MM.1S (cell line): Measurements from ENCODE around the gene PTTG1.

Source experiments
- DNase-seq: peaks from one replicate; pipeline ENCODE4 v3.0.0-alpha.2; 2015
- H2AFZ ChIP-seq: fragments of 300-600 bp; sonication (generic); 2 replicates; pipeline ENCODE4 v1.6.0; 2016; ENCODE audit warnings: antibody characterized with exemption, low read length
- H3F3A ChIP-seq: fragments of 300-600 bp; sonication (generic); 2 replicates; pipeline ENCODE4 v1.6.1; 2016; ENCODE audit warnings: mild to moderate bottlenecking, antibody characterized with exemption, low read length, moderate library complexity, mixed read lengths; ENCODE audit not compliant: insufficient read depth
- H3K27ac ChIP-seq: fragments of 300-600 bp; sonication (generic); 2 replicates; pipeline ENCODE4 v1.5.1; 2016; ENCODE audit warnings: mild to moderate bottlenecking, low read length
- H3K27me3 ChIP-seq: fragments of 300-600 bp; sonication (generic); replicated peaks from 2 replicates; pipeline ENCODE4 v1.6.0; 2016; ENCODE audit warnings: low read length; ENCODE audit not compliant: insufficient read depth
- H3K36me3 ChIP-seq: fragments of 300-600 bp; sonication (generic); replicated peaks from 2 replicates; pipeline ENCODE4 v1.6.1; 2016; ENCODE audit warnings: mild to moderate bottlenecking, low read length, mixed read lengths; ENCODE audit not compliant: insufficient read depth
- H3K4me1 ChIP-seq: fragments of 300-600 bp; sonication (generic); 2 replicates; pipeline ENCODE4 v1.6.1; 2016; ENCODE audit warnings: low read length, mixed read lengths
- H3K4me2 ChIP-seq: fragments of 300-600 bp; sonication (generic); 2 replicates; pipeline ENCODE4 v1.6.0; 2016; ENCODE audit warnings: low read depth, low read length
- H3K4me3 ChIP-seq: fragments of 300-600 bp; sonication (generic); 2 replicates; pipeline ENCODE4 v1.5.1; 2016; ENCODE audit warnings: low read length, mixed read lengths
- H3K79me2 ChIP-seq: fragments of 300-600 bp; sonication (generic); 2 replicates; pipeline ENCODE4 v1.6.1; 2016; ENCODE audit warnings: mixed run types, low read length, mixed read lengths
- H3K9ac ChIP-seq: fragments of 300-600 bp; sonication (generic); 2 replicates; pipeline ENCODE4 v1.6.1; 2016; ENCODE audit warnings: low read length, mixed read lengths
- H3K9me2 ChIP-seq: fragments of 300-600 bp; sonication (generic); replicated peaks from 2 replicates; pipeline ENCODE4 v1.6.1; 2016; ENCODE audit warnings: mild to moderate bottlenecking, low read length, mixed read lengths; ENCODE audit not compliant: insufficient read depth
- H3K9me3 ChIP-seq: fragments of 300-600 bp; sonication (generic); replicated peaks from 2 replicates; pipeline ENCODE4 v1.6.1; 2016; ENCODE audit warnings: mild to moderate bottlenecking, low read length, mixed read lengths; ENCODE audit not compliant: insufficient read depth
- H4K20me1 ChIP-seq: fragments of 300-600 bp; sonication (generic); 2 replicates; pipeline ENCODE4 v1.6.1; 2016; ENCODE audit warnings: mild to moderate bottlenecking, low read length, moderate library complexity, mixed read lengths; ENCODE audit not compliant: insufficient read depth
- CTCF ChIP-seq: fragments of 300-600 bp; sonication (generic); IDR thresholded peaks from 2 replicates; pipeline ENCODE4 v1.5.1; 2016; ENCODE audit warnings: antibody characterized with exemption, low read length, mixed read lengths
- EZH2 ChIP-seq: fragments of 300-600 bp; sonication (generic); optimal IDR thresholded peaks from 2 replicates; pipeline ENCODE3; 2017; ENCODE audit warnings: low read depth, mild to moderate bottlenecking, antibody characterized with exemption, low read length, mixed read lengths
- EZH2phosphoT487 ChIP-seq: fragments of 300-600 bp; sonication (generic); IDR thresholded peaks from 2 replicates; pipeline ENCODE4 v1.6.1; 2018; ENCODE audit warnings: antibody characterized with exemption, low read length

Gene PTTG1

GRCh38 chr5:160387445-160387844 is 34.2 kb upstream of the PTTG1 start:
- no peak for DNase-seq
- H3K27ac ChIP-seq: no peak overlapping the region
- no peak overlapping the region for H3K4me2 ChIP-seq
- H4K20me1 ChIP-seq: no peaks in the 10 kb centered on the region
- H3K9ac ChIP-seq: no peak overlapping the region
- no peak overlapping the region for H2AFZ ChIP-seq
- H3K9me3 ChIP-seq: no peaks in the 10 kb centered on the region
- no peaks in the 10 kb centered on the region for H3K79me2 ChIP-seq
- H3K9me2 ChIP-seq: no peaks in the 10 kb centered on the region
- no peak overlapping the region for H3K4me3 ChIP-seq
- H3K27me3 ChIP-seq: no peaks in the 10 kb centered on the region
- H3F3A ChIP-seq: no peaks in the 10 kb centered on the region
- H3K36me3 ChIP-seq: no peaks in the 10 kb centered on the region
- no peak for TF ChIP-seq CTCF
- H3K4me1 ChIP-seq: no peaks in the 10 kb centered on the region

DNA sequence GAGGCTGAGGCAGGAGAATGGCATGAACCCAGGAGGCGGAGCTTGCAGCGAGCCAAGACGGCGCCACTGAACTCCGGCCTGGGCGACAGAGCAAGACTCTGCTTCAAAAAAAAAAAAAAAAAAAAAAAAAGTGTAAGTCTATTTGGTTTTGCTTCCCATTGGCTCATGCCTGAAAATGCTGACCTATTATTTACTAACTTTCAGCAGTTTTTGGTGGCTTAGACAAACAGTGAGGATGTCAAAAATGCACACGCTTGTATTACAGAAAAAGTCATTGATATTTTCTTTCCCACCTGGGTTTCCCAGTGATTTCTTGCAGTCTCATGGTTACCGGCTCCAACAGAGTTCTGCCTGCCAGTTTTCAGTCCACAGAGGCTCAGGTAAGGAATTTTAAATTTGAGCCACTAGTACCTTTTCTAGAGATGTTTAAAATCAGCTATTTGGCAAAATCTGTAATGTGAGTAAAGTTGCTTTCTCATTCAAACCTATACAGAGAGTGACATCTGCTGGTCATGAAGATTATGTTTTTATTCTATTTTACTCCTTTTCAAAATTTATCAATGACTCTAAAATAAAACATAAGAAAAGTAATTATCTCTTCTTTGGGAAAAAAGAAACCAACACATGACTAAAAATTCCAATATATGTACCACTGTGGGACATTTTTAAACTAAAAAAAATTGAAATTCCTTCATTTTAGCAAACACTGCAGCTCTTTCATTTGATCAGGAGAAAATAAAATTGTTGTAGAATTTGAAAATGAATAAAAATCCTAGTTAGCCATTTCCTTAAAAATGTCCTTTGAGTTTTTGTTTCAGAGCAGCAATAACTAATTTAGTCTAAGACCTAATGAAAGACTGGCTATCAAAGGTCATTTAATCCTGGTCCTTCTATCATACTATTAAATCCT is 30.6 kb upstream of the PTTG1 start:
- no peaks in the 10 kb centered on the region for H3K4me1 ChIP-seq

GRCh38 chr5:160395111-160395510 is 26.5 kb upstream of the PTTG1 start:
- Histone ChIP-seq H2AFZ (no peak overlapping the region), H3K36me3 (no peaks in the 10 kb centered on the region), H4K20me1 (no peaks in the 10 kb centered on the region), H3K79me2 (peaks cover 15% of the 10 kb centered on the region), H3K4me2 (no peak overlapping the region), H3K4me3 (no peak overlapping the region), H3K4me1 (no peaks in the 10 kb centered on the region), H3K9me3 (no peaks in the 10 kb centered on the region), H3K27me3 (no peaks in the 10 kb centered on the region), H3K27ac (no peak overlapping the region), H3F3A (no peaks in the 10 kb centered on the region), H3K9ac (no peak overlapping the region), H3K9me2 (no peaks in the 10 kb centered on the region)
- no peak for TF ChIP-seq EZH2
- TF ChIP-seq EZH2phosphoT487: no peak
- TF ChIP-seq CTCF: no peak
- DNase-seq: no peak

More for the DNA sequence above, 30.6 kb upstream of the PTTG1 start:
- Histone ChIP-seq H2AFZ (no peak overlapping the region), H3K27me3 (no peaks in the 10 kb centered on the region), H3K4me3 (no peak overlapping the region), H3K9ac (no peak overlapping the region), H3K27ac (no peak overlapping the region), H4K20me1 (no peaks in the 10 kb centered on the region), H3K9me3 (no peaks in the 10 kb centered on the region), H3K36me3 (no peaks in the 10 kb centered on the region), H3K79me2 (no peaks in the 10 kb centered on the region), H3K9me2 (no peaks in the 10 kb centered on the region), H3F3A (no peaks in the 10 kb centered on the region), H3K4me2 (no peak overlapping the region)
- TF ChIP-seq CTCF (peak; percentile 52), EZH2 (no peak), EZH2phosphoT487 (no peak)
- peak; percentile 33 for DNase-seq
